ENCODE measurements around the gene TAGLN3. TPM values are rescaled to one million over a fixed set of nuclear protein-coding genes. Genes with fewer than 3 reads are reported as not detected.

TAGLN3 gene
- total RNA-seq (2021), result 0.37 TPM in 1 of 2 replicates, not detected in the other
- percentile 19 among the genes with signal in this experiment for Bru-seq, nascent RNA
- percentile 17 among the genes with signal in this experiment for BruChase-seq, experiment 1, labeled RNA remaining after a 2-hour chase
- percentile 23 among the genes with signal in this experiment for BruChase-seq, experiment 2, labeled RNA remaining after a 6-hour chase
- long read RNA-seq, result 0 reads

GRCh38 chr3:111998636-111999483, at the start of gene TAGLN3:
Gene TAGLN3, plus strand, starts transcription at chr3:111998922. Its CDS starts 501 bp downstream, at chr3:111999423.
- DNase-seq (ENCODE audit: low spot score), result no peak
- intact Hi-C loops (cut with micrococcal nuclease; ENCODE audit: unreplicated experiment), result no loop called here
- ChIA-PET POLR2A (ENCODE audit: low non-redundant PET) (no interaction called here), CTCF (no interaction called here)
- Histone ChIP-seq H3K27ac (ENCODE audit: low read depth, low read length, poor library complexity, severe bottlenecking) (no peak within 1 kb of the TSS), H3K9me3 (ENCODE audit: low read depth, low read length, poor library complexity, severe bottlenecking) (no peaks in the 10 kb centered on the region), H3K27me3 (replicated peaks; ENCODE audit: insufficient read depth, low read depth, low read length, poor library complexity) (no peaks in the 10 kb centered on the region), H3K4me3 (ENCODE audit: low read depth, low read length, poor library complexity, severe bottlenecking) (no peak within 1 kb of the TSS), H3K36me3 (ENCODE audit: insufficient read depth, low read length, poor library complexity, severe bottlenecking) (no peaks in the 10 kb centered on the region), H3K4me1 (ENCODE audit: insufficient read depth, low read length, poor library complexity, severe bottlenecking) (peaks cover 3% of the 10 kb centered on the region)
- BruUV-seq (replicated peaks), result no TSS peak
- TF ChIP-seq CTCF (conservative IDR thresholded peaks at IDR 0.05; ENCODE audit: low read depth, low read length) (no peak), EZH2 (IDR thresholded peaks at IDR 0.05; ENCODE audit: borderline replicate concordance, low read depth, low read length, poor library complexity, severe bottlenecking) (no peak)

GRCh38 chr3:111949712-111950111, 49.0 kb upstream of the TAGLN3 start:
- H3K27ac ChIP-seq (ENCODE audit: low read depth, low read length, poor library complexity, severe bottlenecking), result no peak overlapping the region
- DNase-seq (ENCODE audit: low spot score), result no peak
- no peaks in the 10 kb centered on the region for H3K36me3 ChIP-seq (ENCODE audit: insufficient read depth, low read length, poor library complexity, severe bottlenecking)
- CTCF ChIA-PET, result no interaction called here
- no peaks in the 10 kb centered on the region for H3K27me3 ChIP-seq (replicated peaks; ENCODE audit: insufficient read depth, low read depth, low read length, poor library complexity)
- intact Hi-C loops (cut with micrococcal nuclease; ENCODE audit: unreplicated experiment), result no loop called here
- no peak overlapping the region for H3K4me3 ChIP-seq (ENCODE audit: low read depth, low read length, poor library complexity, severe bottlenecking)
- POLR2A ChIA-PET (ENCODE audit: low non-redundant PET), result no interaction called here
- H3K4me1 ChIP-seq (ENCODE audit: insufficient read depth, low read length, poor library complexity, severe bottlenecking), result peaks cover 19% of the 10 kb centered on the region
- no TSS peak for BruUV-seq (replicated peaks)
- no peaks in the 10 kb centered on the region for H3K9me3 ChIP-seq (ENCODE audit: low read depth, low read length, poor library complexity, severe bottlenecking)
- no peak for TF ChIP-seq CTCF (conservative IDR thresholded peaks at IDR 0.05; ENCODE audit: low read depth, low read length)
- no peak for TF ChIP-seq EZH2 (IDR thresholded peaks at IDR 0.05; ENCODE audit: borderline replicate concordance, low read depth, low read length, poor library complexity, severe bottlenecking)

GRCh38 chr3:111951032-111951431, 47.7 kb upstream of the TAGLN3 start:
- BruUV-seq (replicated peaks), result no TSS peak
- DNase-seq (ENCODE audit: low spot score), result no peak
- intact Hi-C loops (cut with micrococcal nuclease; ENCODE audit: unreplicated experiment), result no loop called here
- CTCF ChIA-PET, result no interaction called here
- TF ChIP-seq CTCF (conservative IDR thresholded peaks at IDR 0.05; ENCODE audit: low read depth, low read length) (no peak), EZH2 (IDR thresholded peaks at IDR 0.05; ENCODE audit: borderline replicate concordance, low read depth, low read length, poor library complexity, severe bottlenecking) (no peak)
- no peak overlapping the region for H3K27ac ChIP-seq (ENCODE audit: low read depth, low read length, poor library complexity, severe bottlenecking)
- H3K9me3 ChIP-seq (ENCODE audit: low read depth, low read length, poor library complexity, severe bottlenecking), result no peaks in the 10 kb centered on the region
- H3K36me3 ChIP-seq (ENCODE audit: insufficient read depth, low read length, poor library complexity, severe bottlenecking), result no peaks in the 10 kb centered on the region
- no peaks in the 10 kb centered on the region for H3K27me3 ChIP-seq (replicated peaks; ENCODE audit: insufficient read depth, low read depth, low read length, poor library complexity)
- H3K4me3 ChIP-seq (ENCODE audit: low read depth, low read length, poor library complexity, severe bottlenecking), result no peak overlapping the region
- POLR2A ChIA-PET (ENCODE audit: low non-redundant PET), result no interaction called here
- peaks cover 24% of the 10 kb centered on the region for H3K4me1 ChIP-seq (ENCODE audit: insufficient read depth, low read length, poor library complexity, severe bottlenecking)
